Limb (tissue), 2 donors: ENCODE data around the gene UGT1A1.

Experiments used
- DNase-seq, 2 donors: peaks; one replicate each; pipeline ENCODE4 v3.0.0-alpha.2; 2016; ENCODE audit errors: extremely low spot score in 2 of 2

UGT1A1 gene

DNA sequence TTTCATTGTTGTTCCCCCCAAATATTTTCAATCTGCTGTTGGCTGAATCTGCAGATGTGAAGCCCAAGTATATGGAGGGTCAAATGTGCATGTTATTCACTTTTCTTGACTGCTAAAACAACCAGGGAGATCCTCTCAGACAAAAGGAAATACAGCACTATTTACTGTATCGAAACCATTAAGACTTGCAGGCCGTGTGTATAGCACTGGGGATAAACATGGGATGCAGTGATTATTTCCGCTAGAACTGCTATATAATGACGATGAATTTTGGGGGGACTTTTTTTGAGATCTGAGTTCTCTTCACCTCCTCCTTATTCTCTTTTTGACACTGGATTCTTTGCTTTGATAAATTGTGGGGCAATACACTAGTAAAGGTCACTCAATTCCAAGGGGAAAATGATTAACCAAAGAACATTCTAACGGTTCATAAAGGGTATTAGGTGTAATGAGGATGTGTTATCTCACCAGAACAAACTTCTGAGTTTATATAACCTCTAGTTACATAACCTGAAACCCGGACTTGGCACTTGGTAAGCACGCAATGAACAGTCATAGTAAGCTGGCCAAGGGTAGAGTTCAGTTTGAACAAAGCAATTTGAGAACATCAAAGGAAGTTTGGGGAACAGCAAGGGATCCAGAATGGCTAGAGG, 3.5 kb upstream of the UGT1A1 start:
- no peak for DNase-seq

DNA sequence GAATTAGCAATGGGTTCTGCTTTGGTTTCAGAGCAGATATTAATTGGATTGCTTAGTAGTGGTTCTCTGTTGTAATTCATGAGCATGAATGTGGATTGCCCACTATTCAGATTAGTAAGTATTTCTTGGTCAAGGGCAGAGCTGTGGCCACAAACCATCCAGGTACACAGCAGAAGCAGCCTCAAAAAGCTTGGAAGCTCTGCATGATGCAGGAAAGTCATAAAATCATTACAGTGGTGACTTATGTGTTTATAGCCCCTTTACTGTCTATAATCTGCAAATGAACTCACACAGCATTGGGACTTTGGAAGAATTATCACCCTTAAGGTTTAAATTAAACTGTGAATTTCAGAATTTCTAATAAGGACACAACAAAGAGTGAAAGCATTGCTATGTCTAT, 1.9 kb upstream of the UGT1A1 start:
- no peak for DNase-seq

DNA sequence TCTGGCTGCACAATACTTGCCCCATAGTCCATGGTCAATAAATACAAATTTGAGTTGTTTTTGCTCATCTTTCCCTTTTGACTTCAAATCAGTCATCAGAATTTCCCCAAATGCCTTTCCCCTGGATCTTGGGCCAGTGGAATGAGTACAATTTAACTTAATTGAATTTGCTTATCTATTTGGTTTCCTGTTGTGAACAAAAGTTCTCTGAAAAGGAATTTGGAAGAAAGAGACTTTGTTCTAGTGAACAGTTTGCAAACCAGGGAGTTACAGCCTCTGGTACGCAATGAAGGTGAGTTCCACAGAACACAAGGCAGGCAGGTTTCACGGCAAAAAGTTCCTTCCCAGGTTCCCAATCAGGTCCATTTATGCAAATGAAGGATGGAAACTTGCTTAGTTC, 1.2 kb upstream of the UGT1A1 start:
- no peak for DNase-seq

DNA sequence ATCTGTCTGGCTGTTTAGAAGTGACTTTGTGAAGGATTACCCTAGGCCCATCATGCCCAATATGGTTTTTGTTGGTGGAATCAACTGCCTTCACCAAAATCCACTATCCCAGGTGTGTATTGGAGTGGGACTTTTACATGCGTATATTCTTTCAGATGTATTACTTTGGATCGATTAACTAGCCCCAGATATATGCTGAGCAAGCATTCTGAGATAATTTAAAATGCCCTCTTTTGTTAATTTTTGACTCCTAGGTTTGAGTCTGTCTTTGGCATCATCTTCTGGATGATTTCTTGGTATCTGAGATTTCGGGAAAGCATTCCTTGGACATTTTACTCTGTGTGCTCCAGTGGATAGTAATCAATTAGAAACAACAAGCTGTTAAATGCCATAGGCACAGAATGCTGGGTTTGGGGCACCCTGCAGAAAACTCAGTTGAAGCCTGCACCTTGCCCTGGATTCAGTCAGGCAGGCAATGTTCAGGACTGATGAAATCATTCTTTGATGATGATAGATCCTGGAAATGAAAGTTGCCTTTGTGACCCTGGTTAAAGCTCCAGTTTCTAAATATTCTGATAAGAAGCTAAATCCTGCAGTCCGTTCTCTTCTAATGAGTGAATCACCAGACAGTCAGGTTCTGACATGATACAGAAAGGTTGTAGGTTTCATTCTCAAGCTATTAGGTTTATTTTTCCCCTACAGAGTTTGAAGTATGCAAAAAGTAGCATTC, 1.1 kb downstream of the UGT1A1 start:
- DNase-seq: no peak

DNA sequence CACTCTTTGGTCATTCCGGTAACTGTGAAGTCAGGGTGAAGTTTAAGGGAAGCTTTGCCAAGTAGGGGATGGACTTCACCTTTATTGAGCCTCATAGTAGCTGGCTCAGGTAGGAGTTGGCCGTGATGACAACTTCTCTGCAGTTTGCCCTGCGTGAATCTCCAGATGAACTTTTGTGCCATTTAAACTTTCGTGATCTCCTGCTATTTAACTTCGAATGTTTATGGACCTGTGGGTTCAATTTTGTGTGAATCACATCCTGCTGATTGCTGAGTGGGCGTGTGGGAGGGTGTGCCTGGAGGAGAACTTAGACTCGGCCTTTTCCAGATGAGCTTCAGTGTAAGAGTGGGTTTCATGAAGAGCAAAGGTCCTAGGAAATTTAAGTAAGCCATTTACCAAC, 4.2 kb downstream of the UGT1A1 start:
- no peak for DNase-seq

DNA sequence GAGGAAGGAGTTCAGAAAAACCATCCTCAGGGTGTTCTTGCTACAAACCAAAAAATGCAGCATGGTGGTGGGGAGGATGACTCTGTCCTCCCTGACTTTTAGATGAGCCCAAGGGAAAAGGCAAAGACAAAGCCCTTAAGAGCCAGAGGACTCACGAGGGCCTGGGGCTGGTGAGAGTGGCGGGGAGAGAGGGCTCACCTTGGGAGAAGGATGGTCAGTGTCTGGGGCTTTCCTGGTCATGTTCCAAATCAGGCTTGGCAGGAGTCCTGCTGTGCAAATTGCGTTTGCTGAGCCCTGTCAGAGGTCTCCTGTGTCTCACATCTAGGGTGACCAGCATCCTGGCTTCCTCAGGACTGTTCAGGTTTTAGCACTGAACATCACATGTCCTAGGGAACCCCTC, 4.7 kb downstream of the UGT1A1 start:
- DNase-seq: no peak

DNA sequence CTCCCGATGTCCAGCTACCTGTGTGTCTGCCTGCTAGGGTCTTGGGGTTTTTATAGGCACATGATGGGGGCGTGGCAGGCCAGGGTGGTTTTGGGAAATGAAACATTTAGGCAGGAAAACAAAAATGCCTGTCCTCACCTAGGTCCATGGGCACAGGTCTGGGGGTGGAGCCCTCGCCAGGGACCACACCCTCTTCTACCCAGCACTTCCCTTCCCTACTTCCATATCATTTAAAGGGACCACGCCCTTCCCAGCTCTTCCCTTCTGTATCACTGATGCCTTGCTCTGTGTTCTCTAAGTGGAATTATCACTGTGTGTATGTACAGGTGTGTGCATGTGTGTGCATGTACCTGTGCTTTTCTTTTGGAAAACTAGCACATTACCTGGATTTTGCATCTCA, 6.3 kb downstream of the UGT1A1 start:
- DNase-seq: no peak

DNA sequence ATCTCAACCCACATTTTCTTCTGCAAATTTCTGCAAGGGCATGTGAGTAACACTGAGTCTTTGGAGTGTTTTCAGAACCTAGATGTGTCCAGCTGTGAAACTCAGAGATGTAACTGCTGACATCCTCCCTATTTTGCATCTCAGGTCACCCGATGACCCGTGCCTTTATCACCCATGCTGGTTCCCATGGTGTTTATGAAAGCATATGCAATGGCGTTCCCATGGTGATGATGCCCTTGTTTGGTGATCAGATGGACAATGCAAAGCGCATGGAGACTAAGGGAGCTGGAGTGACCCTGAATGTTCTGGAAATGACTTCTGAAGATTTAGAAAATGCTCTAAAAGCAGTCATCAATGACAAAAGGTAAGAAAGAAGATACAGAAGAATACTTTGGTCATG, 8.0 kb downstream of the UGT1A1 start:
- no peak for DNase-seq

DNA sequence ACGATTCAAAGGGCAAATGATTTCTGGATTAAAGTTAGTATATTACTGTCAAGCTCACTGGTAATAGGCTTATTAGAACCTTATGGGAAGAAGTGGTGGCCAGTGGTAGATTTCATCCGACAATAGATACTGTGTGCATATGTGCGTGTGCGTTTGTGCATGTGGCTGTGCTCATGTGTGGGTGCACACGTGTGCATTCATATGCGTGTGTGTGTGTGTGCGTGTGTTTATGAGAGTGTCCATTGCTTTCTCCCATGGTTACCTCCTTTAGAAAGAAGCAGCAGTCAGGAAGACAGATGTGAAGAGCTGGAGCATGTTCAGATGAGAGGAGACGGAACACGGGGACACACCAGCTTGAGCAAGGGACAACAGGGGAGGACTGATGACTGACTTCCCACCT, 9.2 kb downstream of the UGT1A1 start:
- no peak for DNase-seq

DNA sequence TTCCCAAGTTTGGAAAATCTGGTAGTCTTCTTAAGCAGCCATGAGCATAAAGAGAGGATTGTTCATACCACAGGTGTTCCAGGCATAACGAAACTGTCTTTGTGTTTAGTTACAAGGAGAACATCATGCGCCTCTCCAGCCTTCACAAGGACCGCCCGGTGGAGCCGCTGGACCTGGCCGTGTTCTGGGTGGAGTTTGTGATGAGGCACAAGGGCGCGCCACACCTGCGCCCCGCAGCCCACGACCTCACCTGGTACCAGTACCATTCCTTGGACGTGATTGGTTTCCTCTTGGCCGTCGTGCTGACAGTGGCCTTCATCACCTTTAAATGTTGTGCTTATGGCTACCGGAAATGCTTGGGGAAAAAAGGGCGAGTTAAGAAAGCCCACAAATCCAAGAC, 12.1 kb downstream of the UGT1A1 start:
- no peak for DNase-seq

DNA sequence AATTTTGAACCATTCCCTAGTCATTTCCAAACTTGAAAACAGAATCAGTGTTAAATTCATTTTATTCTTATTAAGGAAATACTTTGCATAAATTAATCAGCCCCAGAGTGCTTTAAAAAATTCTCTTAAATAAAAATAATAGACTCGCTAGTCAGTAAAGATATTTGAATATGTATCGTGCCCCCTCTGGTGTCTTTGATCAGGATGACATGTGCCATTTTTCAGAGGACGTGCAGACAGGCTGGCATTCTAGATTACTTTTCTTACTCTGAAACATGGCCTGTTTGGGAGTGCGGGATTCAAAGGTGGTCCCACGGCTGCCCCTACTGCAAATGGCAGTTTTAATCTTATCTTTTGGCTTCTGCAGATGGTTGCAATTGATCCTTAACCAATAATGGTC, 12.5 kb downstream of the UGT1A1 start:
- DNase-seq: no peak

DNA sequence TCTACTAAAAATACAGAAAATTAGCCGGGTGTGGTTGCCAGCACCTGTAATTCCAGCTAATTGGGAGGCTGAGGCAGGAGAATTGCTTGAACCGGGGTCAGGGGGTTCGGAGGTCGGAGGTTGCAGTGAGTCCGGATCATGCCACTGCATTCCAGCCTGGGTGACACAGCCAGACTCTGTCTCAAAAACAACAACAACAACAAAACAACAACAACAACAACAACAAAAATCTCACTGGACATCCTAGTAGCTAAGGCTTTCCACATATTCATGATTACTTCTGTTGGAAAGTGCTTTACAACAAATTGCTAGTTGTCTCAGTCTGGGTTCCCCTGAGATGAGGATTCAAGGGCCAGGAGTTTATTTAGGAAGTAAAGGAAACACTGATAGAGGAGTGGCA, 13.8 kb downstream of the UGT1A1 start:
- no peak for DNase-seq

DNA sequence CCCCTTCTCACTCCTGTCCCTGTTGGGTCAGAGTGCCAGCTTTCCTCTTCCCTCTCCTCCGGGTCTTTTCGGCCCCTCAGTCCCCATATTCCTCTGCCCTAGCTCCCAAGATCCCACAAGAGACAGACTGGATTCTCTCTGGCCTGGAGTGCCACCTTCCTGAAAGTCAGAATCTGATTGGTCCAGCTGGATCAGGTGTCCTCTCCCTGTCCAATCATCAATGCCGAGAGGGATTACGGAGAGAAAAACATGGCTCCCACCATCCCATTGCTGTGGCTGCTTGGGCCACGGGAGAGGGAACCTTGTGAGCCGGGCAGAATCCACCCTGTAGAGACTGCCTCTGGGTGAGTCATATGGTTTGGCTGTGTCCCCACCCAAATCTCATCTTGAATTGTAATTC, 15.3 kb downstream of the UGT1A1 start:
- DNase-seq: no peak

DNA sequence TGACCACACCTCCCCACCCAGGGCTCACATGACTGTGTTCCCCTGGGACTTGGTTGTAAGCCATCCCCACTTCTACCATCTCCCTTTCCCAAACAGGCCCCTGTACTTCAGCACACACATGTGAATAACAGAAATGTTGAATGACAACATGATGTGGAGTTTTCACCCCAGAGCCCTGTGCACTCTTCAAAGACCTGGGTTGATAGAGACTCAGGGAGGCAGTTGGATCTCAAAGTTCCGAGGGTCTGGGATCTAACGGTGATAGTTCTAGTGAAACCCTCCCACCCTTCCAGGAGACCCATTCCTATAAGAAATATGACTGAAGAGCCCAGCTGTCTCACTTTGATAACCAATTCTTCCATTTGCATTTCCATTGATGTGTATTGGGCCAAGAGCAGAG, 18.0 kb downstream of the UGT1A1 start, which contains the start of gene MROH2A:
TSS of gene MROH2A (plus strand) at position 301 of the 400 bp plus-strand sequence. CDS start 1,029 bp downstream, outside the sequence.
- DNase-seq: no peak

DNA sequence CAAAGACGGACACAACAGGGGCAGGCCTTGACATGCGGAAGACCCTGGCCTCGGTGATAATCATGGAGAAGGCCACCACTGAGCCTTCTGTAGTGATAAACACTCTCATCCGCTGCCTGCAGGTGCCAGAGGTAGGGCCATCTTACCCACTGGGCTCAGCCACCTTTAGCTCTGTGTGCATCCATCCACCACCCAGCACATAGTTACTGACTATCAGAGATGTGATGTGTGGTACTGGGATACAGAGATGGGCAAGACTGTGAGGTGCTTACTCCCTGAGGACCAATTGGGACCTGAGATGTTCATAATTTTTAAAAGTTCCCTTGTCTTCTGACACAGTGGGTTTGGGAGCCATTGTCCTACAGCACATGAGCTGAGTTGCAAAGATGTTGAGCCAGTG, 19.7 kb downstream of the UGT1A1 start:
- DNase-seq: no peak

DNA sequence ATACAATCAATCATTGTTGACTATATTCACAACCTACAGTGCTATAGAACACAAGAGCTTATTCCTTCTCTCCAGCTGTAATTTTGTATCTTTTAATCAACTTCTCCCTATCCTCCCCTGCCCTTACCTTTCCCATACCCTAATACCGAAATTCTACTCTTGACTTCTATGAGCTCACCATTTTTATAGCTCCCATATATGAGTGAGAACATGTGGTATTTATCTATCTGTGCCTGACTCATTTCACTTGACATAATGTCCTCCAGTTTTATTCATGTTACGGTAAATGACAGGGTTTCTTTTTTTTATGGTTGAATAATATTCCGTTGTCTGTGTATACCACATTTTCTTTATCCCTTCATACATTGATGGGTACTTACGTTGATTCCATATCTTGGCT, 20.7 kb downstream of the UGT1A1 start:
- no peak for DNase-seq

DNA sequence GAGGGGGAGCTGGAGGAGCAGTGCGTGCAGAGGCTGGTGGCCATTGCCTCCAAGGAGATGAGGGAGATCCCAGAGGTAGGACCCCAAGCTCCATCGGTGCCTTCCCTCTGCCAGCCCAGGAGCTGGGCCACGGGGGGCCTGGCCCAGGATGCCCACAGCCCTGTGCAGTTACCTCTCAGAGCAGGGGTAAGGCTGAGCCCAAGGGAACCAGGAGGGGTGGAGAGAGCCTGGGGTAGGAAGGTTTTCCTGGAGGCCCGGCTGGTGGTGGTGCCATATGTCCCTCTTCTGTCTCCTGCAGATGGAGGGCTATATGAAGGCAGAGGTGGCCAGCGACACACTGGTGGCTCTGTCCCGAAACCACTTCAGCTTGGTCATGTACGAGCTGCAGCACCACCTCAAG, 29.5 kb downstream of the UGT1A1 start:
- DNase-seq: no peak

DNA sequence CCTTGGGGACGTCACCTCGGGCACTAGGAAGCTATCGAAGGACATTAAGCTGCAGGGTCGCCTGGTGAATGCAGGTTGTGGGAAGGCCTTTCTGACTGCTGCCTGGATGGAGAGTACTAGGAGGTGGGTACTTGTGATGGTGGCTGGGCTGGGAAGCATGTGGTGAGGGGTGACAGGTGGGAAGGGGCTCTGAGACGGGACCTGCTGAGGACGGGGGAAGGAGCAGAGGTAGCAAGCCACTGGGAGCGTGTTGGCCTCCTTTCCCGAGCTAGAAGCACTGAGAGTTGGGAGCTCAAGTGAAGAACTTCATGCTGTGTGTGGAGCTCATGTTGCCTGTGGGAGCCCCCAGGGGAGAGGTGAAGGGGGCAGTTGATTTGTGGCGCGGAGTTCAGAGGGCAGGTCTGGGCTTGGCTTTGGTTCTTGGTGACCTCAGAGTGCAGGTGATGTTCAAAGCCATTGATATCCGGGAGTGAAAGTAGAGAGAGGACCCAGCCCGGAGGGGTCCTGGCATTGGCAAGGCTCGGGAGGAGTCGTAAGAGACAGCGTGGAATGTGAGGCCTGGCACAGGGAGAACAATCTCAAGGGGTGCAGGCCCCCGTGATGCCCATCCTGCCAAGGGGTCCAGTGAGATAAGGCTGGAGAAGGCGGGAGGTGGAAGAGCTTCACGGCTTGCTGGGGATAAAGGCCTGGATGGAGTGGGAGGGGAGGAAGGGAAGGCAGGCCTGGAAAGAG, 31.2 kb downstream of the UGT1A1 start:
- DNase-seq: no peak

DNA sequence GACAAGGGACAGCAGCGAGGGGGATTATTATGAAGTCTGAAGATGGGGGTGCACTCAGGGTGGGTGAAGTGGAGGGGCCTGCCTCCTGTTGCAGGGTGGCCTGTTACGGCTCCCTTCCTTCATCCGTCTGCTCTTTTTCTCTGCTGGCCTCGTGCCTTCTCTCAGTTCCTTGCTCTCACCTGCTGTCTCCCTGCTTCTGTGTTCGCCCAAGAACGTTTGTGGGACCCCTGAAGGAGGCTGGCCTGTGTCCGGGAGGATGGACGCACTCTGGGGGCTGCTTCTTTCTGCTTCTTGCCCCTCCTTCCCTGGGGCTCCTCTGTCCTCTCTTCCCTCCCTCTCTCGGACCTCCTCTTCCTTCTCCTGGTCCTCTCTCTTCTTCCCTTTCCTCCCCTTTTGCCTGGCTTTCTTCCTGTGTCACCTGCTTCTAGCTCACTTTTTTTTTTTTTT, 31.8 kb downstream of the UGT1A1 start:
- DNase-seq: no peak

DNA sequence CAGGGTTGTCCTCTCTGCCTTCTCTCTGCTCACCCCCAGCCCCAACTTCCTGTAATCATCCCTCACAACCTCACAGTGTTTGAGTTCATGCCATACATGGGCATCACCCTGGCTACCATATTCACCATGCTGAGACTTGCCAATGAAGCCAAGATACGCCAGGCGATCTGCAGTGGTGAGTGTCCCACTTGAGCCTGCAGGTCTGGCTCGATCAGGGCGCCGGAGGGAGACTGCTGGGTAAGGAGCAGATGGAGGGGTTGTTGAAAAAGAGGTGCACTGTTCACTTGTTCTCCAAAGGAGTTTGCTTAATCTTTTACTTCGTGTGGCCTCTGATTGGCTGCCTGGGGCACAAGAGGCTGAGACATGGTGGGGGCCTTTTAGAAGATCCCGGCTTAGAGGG, 32.6 kb downstream of the UGT1A1 start:
- no peak for DNase-seq

DNA sequence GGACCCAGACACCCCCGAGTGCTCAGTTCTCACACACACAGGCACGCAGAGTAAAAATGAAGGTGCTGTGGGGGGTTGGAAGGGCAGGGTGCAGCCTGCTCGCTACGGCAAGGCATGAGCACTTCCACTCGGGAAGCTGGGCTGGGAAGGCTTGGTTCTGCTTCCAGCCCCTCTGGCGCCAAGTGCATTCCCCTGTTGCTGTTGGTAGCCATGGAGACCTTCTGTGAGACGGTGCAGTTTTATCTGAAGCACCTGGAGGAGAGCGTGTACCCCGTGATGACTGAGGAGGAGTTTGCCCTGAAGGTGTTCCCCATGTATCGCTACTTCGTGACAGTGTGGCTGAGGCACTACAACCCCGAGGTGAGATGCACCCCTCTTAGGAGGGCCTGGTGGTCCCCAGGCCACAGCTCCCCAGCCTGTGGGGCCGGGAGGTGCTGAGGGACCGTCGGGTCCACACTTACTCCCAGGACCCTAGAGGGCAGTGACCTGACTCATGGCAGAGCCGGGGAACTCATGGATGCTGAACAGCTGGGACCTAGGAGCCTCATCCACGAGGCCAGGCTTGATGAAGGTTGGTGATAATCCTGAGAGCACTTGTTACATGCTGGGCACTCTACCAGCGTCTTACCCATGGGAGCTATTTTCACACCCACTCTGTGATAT, 33.5 kb downstream of the UGT1A1 start:
- DNase-seq: no peak

DNA sequence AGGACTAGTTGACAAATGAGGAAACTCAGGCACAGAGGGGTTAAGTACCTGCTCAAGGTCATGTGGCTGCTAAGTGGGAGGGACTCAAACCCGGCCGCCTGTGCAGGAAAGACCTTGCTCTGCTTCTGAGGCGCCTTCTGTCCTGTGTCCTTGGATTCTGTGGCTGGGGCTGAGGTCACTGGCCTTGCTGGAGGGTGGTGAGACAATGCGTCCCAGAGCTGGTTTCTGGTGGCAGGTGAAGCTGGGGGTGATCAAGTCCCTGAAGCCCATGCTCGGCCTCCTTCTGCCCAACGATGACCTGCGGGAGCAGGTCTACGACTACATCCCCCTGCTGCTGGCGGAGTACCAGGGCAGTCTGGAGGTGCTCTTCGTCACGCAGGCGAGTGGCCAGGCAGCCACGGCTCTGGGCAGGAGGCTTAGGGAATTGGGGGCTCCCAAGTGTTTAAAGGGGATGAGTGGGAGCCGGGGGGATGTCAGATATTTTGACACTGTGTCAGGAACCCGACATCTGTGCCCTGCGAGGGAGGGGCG, 34.1 kb downstream of the UGT1A1 start:
- no peak for DNase-seq
